ENCODE measurements around the gene NALCN. TPM values are rescaled to one million over a fixed set of nuclear protein-coding genes. Genes with fewer than 3 reads are reported as not detected.
A peak's percentile ranks its signal among the peaks of the same experiment; 100 is the strongest.

Gene NALCN
- total RNA-seq, 1 donor from 2014 or later = 38.6 TPM

DNA sequence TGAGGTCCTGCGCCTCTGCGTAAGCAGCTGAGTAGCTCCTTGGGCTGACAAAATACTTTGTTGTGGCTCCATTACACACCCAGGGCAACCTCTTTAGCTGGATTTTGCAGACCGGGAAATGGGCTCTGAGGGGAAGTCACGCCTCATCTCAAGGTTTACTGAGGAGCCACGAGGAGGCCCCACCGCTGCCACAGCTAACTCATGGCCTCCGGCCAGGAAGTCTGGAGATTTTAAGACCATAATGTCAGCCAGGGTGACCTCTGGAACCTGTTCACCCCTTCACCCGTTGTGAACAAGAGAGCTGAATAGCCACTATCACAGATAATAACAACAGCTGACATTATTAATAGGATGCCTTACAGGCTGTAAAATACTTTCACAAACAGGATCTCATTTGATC, 390.4 kb downstream of the NALCN start:
- H3K4me1 Mint-ChIP-seq (ENCODE audit: low read depth) = no peaks in the 10 kb centered on the region
- peaks cover 1% of the 10 kb centered on the region for H3K36me3 Mint-ChIP-seq (ENCODE audit: low read depth)
- no peaks in the 10 kb centered on the region for H3K27me3 Mint-ChIP-seq (ENCODE audit: low read depth)
- H3K27ac Mint-ChIP-seq (ENCODE audit: unreplicated experiment) = no peak overlapping the region
- no peak overlapping the region for H3K4me3 Mint-ChIP-seq (ENCODE audit: unreplicated experiment)
- H3K9me3 Mint-ChIP-seq (ENCODE audit: low read depth) = peaks cover 4% of the 10 kb centered on the region
- no peak for DNase-seq (ENCODE audit: low spot score)
- no peak for TF ChIP-seq CTCF (IDR thresholded peaks at IDR 0.05)

- H3K36me3 Mint-ChIP-seq (ENCODE audit: low read depth) = peaks cover 1% of the 10 kb centered on the region
- DNase-seq (ENCODE audit: low spot score) = no peak
- H3K27ac Mint-ChIP-seq (ENCODE audit: unreplicated experiment) = no peak overlapping the region
- no peak for TF ChIP-seq CTCF (IDR thresholded peaks at IDR 0.05)
- H3K4me3 Mint-ChIP-seq (ENCODE audit: unreplicated experiment) = no peak overlapping the region
- H3K27me3 Mint-ChIP-seq (ENCODE audit: low read depth) = no peaks in the 10 kb centered on the region
- no peaks in the 10 kb centered on the region for H3K4me1 Mint-ChIP-seq (ENCODE audit: low read depth)
- H3K9me3 Mint-ChIP-seq (ENCODE audit: low read depth) = peaks cover 3% of the 10 kb centered on the region
Observed at GRCh38 chr13:101025519-101025918, 390.8 kb downstream of the NALCN start.

DNA sequence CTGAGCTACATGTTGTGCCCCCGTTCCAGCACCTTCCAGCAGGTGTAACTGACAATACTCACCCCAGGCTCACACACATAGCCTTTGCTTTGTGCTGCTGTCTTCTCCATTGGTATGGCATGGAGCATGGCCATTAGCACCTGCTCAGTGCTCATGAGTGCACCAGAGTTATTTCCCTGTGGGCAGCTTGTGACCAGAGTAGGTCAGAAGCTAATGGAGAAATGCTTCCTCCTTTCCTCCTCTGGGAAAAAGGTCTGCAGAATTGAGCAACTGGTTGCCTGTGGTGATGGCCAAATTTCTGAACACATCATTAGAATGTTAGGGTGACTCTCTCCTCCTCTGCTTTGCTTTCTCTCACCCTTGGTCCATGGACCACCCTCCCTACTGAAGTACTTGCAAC, 397.2 kb downstream of the NALCN start:
- Mint-ChIP-seq H3K36me3 (ENCODE audit: low read depth) (no peaks in the 10 kb centered on the region), H3K27me3 (ENCODE audit: low read depth) (no peaks in the 10 kb centered on the region), H3K4me3 (ENCODE audit: unreplicated experiment) (no peak overlapping the region), H3K4me1 (ENCODE audit: low read depth) (peaks cover 7% of the 10 kb centered on the region), H3K27ac (ENCODE audit: unreplicated experiment) (no peak overlapping the region), H3K9me3 (ENCODE audit: low read depth) (no peaks in the 10 kb centered on the region)
- TF ChIP-seq CTCF (IDR thresholded peaks at IDR 0.05) = no peak
- no peak for DNase-seq (ENCODE audit: low spot score)

- DNase-seq (ENCODE audit: low spot score) = no peak
- Mint-ChIP-seq H3K4me3 (ENCODE audit: unreplicated experiment) (no peak overlapping the region), H3K36me3 (ENCODE audit: low read depth) (no peaks in the 10 kb centered on the region), H3K9me3 (ENCODE audit: low read depth) (no peaks in the 10 kb centered on the region), H3K27me3 (ENCODE audit: low read depth) (no peaks in the 10 kb centered on the region), H3K27ac (ENCODE audit: unreplicated experiment) (peak overlapping the region; percentile 8), H3K4me1 (ENCODE audit: low read depth) (peaks cover 7% of the 10 kb centered on the region)
- TF ChIP-seq CTCF (IDR thresholded peaks at IDR 0.05) = no peak
Observed at GRCh38 chr13:101018720-101019119, 397.6 kb downstream of the NALCN start.

DNA sequence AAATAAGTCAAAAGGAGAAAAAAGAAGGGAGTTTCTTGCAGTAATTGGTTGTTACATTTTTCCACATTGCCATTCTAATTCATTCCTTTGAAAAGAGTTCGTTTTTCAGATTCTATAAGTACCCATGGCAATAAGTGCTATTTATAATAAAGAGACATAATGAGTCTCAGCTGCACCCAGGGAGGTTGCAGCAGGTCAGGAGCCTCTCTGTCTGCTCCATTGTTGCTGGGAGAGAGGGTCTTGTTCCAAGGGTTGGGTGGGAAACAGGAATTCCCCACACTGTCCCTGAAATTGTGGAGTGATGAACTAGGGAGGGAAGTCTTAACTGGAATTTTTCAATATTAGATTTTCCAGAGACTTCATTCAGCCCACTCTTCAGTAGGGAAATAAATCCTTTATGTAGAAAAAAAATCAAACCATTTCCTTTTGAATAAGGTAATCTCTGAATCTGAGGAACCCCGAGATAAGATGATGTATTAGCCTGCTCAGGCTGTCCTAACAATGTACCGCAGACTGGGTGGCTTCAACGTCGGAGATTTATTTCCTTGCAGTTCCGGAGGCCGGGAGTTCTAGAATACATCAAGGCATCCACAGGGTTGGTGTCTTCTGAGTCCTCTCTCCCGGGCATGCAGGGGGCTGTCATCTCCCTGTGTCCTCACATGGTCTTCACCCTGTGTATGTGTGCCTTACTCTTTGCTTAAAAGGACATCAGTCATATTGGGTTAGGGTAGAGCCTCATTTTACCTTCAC, 399.0 kb downstream of the NALCN start:
- Mint-ChIP-seq H3K36me3 (ENCODE audit: low read depth) (no peaks in the 10 kb centered on the region), H3K4me3 (ENCODE audit: unreplicated experiment) (no peak overlapping the region), H3K27me3 (ENCODE audit: low read depth) (no peaks in the 10 kb centered on the region), H3K9me3 (ENCODE audit: low read depth) (no peaks in the 10 kb centered on the region), H3K27ac (ENCODE audit: unreplicated experiment) (no peak overlapping the region), H3K4me1 (ENCODE audit: low read depth) (peaks cover 7% of the 10 kb centered on the region)
- no peak for TF ChIP-seq CTCF (IDR thresholded peaks at IDR 0.05)
- DNase-seq (ENCODE audit: low spot score) = no peak

Data from chondrocyte (in vitro differentiated cells).